Transverse colon (tissue), 3 donors: ENCODE data around the gene ZBTB46.

ENCODE experiments used
- POLR2A ChIP-seq: fragments of 450-650 bp; IDR thresholded peaks from one replicate; pipeline ENCODE4 v1.6.1; 2016; ENCODE audit warnings: antibody characterized with exemption, mild to moderate bottlenecking, moderate library complexity
- TF ChIP-seq, protein P1 (sequence below), 5 experiments: fragments of 200-600 bp in 3 of 5; fragments of 450-650 bp in 2 of 5; sonication (generic) in 3 of 5; IDR thresholded peaks; 1 replicate in 2 of 5; 2 replicates in 3 of 5; pipeline ENCODE4 v1.5.1; 2016 to 2017; ENCODE audit warnings: antibody characterized with exemption in 5 of 5, inconsistent platforms in 3 of 5, mild to moderate bottlenecking in 2 of 5, moderate library complexity in 1 of 5

DNA sequence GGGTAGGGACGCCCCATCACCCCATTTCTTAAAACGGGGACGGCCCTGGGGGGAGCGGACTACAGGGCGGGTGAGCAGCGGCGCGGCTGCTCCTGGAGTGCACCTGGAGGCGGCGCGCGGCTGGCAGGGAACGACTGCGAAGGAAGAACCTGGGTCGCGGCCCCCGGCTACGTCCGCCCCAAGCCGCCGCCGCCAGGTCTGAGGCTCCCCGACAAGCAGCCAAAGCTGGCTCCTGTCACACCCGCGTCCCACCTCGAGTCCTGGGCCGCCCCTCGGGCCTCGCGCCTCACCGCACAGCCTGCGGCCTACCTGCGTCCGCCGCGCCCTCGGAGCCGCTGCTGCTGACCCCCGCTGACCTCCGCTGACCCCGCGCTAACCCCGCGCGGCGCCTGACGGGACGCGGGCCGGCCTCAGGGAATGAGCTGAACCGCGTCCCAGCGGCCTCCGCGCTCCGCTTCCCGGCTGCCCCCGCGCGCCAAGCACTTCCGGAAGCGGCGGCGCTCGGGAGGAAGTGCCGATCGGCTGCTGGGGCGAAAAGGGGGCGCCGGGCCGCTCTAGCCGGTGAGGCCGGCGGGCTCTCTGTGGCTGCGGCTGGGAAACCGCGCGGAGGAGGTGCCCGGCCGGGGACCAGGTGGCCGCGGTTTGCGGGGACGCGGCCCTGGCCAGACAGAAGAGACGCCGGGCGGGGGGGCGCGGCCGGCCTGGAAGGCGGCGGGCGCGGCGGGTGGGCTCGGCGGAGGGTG, 123.3 kb downstream of the ZBTB46 start, which contains the start of the genes ARFRP1 and ZGPAT:
- TF ChIP-seq, protein P1, sequence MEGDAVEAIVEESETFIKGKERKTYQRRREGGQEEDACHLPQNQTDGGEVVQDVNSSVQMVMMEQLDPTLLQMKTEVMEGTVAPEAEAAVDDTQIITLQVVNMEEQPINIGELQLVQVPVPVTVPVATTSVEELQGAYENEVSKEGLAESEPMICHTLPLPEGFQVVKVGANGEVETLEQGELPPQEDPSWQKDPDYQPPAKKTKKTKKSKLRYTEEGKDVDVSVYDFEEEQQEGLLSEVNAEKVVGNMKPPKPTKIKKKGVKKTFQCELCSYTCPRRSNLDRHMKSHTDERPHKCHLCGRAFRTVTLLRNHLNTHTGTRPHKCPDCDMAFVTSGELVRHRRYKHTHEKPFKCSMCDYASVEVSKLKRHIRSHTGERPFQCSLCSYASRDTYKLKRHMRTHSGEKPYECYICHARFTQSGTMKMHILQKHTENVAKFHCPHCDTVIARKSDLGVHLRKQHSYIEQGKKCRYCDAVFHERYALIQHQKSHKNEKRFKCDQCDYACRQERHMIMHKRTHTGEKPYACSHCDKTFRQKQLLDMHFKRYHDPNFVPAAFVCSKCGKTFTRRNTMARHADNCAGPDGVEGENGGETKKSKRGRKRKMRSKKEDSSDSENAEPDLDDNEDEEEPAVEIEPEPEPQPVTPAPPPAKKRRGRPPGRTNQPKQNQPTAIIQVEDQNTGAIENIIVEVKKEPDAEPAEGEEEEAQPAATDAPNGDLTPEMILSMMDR (IDR thresholded peaks at IDR 0.05), result no peak
- peak; percentile 57 for TF ChIP-seq POLR2A
